ENCODE results near the gene CDKN1A. TPM values are rescaled to one million over a fixed set of nuclear protein-coding genes. Genes with fewer than 3 reads are reported as not detected.

The CDKN1A gene
- total and polyA plus RNA-seq, 9 of the 15 experiments (the other 6 are each of a cell fraction or from before 2014, with no cell fraction given): 0.25 to 8.1 (median 5.1) TPM

DNA sequence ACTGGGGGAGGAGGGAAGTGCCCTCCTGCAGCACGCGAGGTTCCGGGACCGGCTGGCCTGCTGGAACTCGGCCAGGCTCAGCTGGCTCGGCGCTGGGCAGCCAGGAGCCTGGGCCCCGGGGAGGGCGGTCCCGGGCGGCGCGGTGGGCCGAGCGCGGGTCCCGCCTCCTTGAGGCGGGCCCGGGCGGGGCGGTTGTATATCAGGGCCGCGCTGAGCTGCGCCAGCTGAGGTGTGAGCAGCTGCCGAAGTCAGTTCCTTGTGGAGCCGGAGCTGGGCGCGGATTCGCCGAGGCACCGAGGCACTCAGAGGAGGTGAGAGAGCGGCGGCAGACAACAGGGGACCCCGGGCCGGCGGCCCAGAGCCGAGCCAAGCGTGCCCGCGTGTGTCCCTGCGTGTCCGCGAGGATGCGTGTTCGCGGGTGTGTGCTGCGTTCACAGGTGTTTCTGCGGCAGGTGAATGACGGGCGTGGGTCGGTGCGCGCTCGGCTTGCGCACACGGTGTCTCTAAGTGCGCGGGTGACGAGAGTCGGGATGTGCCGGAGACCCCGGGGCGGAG, at the start of gene CDKN1A (continued):
- no peak for TF ChIP-seq ZFP36 (IDR thresholded peaks at IDR 0.05; ENCODE audit: low read depth, low read length, partially characterized antibody)
- peak; percentile 53; the same call in 1 of the 2 replicates for TF ChIP-seq ZBTB7A (IDR thresholded peaks at IDR 0.05; ENCODE audit: borderline replicate concordance, control insufficient read depth, low read depth, low read length)
- peak in 1 of 2 experiments; percentile 75; a peak in 1 of 4 replicates for TF ChIP-seq SIN3A (IDR thresholded peaks at IDR 0.05; ENCODE audit: borderline replicate concordance in 2 of 2, control insufficient read depth in 1 of 2, low read depth in 2 of 2, low read length in 2 of 2)
- no peak for TF ChIP-seq HDAC8 (tag; IDR thresholded peaks at IDR 0.05)
- peak; percentile 82 for TF ChIP-seq FIP1L1 (IDR thresholded peaks at IDR 0.05; ENCODE audit: low read depth, low read length, poor library complexity, severe bottlenecking)
- TF ChIP-seq ZNF444 (CRISPR knock-in tag; IDR thresholded peaks at IDR 0.05): no peak
- TF ChIP-seq, protein P1, sequence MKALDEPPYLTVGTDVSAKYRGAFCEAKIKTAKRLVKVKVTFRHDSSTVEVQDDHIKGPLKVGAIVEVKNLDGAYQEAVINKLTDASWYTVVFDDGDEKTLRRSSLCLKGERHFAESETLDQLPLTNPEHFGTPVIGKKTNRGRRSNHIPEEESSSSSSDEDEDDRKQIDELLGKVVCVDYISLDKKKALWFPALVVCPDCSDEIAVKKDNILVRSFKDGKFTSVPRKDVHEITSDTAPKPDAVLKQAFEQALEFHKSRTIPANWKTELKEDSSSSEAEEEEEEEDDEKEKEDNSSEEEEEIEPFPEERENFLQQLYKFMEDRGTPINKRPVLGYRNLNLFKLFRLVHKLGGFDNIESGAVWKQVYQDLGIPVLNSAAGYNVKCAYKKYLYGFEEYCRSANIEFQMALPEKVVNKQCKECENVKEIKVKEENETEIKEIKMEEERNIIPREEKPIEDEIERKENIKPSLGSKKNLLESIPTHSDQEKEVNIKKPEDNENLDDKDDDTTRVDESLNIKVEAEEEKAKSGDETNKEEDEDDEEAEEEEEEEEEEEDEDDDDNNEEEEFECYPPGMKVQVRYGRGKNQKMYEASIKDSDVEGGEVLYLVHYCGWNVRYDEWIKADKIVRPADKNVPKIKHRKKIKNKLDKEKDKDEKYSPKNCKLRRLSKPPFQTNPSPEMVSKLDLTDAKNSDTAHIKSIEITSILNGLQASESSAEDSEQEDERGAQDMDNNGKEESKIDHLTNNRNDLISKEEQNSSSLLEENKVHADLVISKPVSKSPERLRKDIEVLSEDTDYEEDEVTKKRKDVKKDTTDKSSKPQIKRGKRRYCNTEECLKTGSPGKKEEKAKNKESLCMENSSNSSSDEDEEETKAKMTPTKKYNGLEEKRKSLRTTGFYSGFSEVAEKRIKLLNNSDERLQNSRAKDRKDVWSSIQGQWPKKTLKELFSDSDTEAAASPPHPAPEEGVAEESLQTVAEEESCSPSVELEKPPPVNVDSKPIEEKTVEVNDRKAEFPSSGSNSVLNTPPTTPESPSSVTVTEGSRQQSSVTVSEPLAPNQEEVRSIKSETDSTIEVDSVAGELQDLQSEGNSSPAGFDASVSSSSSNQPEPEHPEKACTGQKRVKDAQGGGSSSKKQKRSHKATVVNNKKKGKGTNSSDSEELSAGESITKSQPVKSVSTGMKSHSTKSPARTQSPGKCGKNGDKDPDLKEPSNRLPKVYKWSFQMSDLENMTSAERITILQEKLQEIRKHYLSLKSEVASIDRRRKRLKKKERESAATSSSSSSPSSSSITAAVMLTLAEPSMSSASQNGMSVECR (CRISPR knock-in tag; IDR thresholded peaks at IDR 0.05): peak; percentile 85
- no peak for TF ChIP-seq CC2D1A (IDR thresholded peaks at IDR 0.05)
- 0 out of 2 replicates have a peak, but pooled peaks have one; percentile 51 for TF ChIP-seq SPI1 (IDR thresholded peaks at IDR 0.05; ENCODE audit: borderline replicate concordance, low read depth, low read length)
- TF ChIP-seq, protein P2, sequence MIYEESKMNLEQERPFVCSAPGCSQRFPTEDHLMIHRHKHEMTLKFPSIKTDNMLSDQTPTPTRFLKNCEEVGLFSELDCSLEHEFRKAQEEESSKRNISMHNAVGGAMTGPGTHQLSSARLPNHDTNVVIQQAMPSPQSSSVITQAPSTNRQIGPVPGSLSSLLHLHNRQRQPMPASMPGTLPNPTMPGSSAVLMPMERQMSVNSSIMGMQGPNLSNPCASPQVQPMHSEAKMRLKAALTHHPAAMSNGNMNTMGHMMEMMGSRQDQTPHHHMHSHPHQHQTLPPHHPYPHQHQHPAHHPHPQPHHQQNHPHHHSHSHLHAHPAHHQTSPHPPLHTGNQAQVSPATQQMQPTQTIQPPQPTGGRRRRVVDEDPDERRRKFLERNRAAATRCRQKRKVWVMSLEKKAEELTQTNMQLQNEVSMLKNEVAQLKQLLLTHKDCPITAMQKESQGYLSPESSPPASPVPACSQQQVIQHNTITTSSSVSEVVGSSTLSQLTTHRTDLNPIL (CRISPR knock-in tag; IDR thresholded peaks at IDR 0.05): no peak
- TF ChIP-seq RBFOX2 (IDR thresholded peaks at IDR 0.05; ENCODE audit: low read depth, low read length): peak; percentile 89
- no peak for TF ChIP-seq RBM25 (IDR thresholded peaks at IDR 0.05; ENCODE audit: low read depth, low read length, severe bottlenecking)
- TF ChIP-seq NR2C1 (IDR thresholded peaks at IDR 0.05): no peak
- no peak for TF ChIP-seq NR2C1 (tag; IDR thresholded peaks at IDR 0.05)
- no peak for TF ChIP-seq ZNF354B (CRISPR knock-in tag; IDR thresholded peaks at IDR 0.05)
- no peak; the same call in 1 of the 2 replicates for TF ChIP-seq TEAD4 (IDR thresholded peaks at IDR 0.05; ENCODE audit: low read length)
- TF ChIP-seq TEAD4 (CRISPR knock-in tag; IDR thresholded peaks at IDR 0.05; ENCODE audit: borderline replicate concordance): no peak
- TF ChIP-seq ARID2 (IDR thresholded peaks at IDR 0.05): no peak
- TF ChIP-seq ZNF583 (CRISPR knock-in tag; IDR thresholded peaks at IDR 0.05): no peak
- TF ChIP-seq, protein P3, sequence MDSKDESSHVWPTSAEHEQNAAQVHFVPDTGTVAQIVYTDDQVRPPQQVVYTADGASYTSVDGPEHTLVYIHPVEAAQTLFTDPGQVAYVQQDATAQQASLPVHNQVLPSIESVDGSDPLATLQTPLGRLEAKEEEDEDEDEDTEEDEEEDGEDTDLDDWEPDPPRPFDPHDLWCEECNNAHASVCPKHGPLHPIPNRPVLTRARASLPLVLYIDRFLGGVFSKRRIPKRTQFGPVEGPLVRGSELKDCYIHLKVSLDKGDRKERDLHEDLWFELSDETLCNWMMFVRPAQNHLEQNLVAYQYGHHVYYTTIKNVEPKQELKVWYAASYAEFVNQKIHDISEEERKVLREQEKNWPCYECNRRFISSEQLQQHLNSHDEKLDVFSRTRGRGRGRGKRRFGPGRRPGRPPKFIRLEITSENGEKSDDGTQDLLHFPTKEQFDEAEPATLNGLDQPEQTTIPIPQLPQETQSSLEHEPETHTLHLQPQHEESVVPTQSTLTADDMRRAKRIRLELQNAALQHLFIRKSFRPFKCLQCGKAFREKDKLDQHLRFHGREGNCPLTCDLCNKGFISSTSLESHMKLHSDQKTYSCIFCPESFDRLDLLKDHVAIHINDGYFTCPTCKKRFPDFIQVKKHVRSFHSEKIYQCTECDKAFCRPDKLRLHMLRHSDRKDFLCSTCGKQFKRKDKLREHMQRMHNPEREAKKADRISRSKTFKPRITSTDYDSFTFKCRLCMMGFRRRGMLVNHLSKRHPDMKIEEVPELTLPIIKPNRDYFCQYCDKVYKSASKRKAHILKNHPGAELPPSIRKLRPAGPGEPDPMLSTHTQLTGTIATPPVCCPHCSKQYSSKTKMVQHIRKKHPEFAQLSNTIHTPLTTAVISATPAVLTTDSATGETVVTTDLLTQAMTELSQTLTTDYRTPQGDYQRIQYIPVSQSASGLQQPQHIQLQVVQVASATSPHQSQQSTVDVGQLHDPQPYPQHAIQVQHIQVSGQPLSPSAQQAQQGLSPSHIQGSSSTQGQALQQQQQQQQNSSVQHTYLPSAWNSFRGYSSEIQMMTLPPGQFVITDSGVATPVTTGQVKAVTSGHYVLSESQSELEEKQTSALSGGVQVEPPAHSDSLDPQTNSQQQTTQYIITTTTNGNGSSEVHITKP (IDR thresholded peaks at IDR 0.05; ENCODE audit: partially characterized antibody): no peak

All from K562 (cell line).